HepG2 (cell line): Measurements from ENCODE around the gene ALPI. TPM values are rescaled to one million over a fixed set of nuclear protein-coding genes. Genes with fewer than 3 reads are reported as not detected.

Source experiments
- CCAR2 ChIP-seq: fragments of 200-400 bp; formaldehyde crosslinking; optimal IDR thresholded peaks from 2 replicates; pipeline ENCODE3; 2018; ENCODE audit warnings: low read depth, mild to moderate bottlenecking, low read length, moderate library complexity
- FOXO1 ChIP-seq: sonication (generic); formaldehyde crosslinking; IDR thresholded peaks from 2 replicates; pipeline ENCODE4 v1.4.0; 2020; ENCODE audit warnings: missing genetic modification reagents
- ZBTB21 ChIP-seq: sonication (generic); formaldehyde crosslinking; IDR thresholded peaks from 2 replicates; pipeline ENCODE4 v1.4.0; 2020; ENCODE audit warnings: missing genetic modification reagents
- ZNF256 ChIP-seq: sonication (generic); formaldehyde crosslinking; conservative IDR thresholded peaks from 2 replicates; pipeline ENCODE4 v1.4.0; 2020; ENCODE audit warnings: missing genetic modification reagents
- ZNF746 ChIP-seq: sonication (generic); formaldehyde crosslinking; IDR thresholded peaks from 2 replicates; pipeline ENCODE4 v1.8.0; 2022; ENCODE audit warnings: mild to moderate bottlenecking, missing genetic modification reagents
- polyA plus RNA-seq, 8 experiments: library from polyadenylated mRNA; depleted of rRNA in 3 of 8; stranded (reverse) in 7 of 8; unstranded in 1 of 8; fragments of >200 nt; fragmentation: Illumina TruSeq in 4 of 8; extraction: Trizol in 4 of 8; gene quantifications; 2 replicates each; pipeline versions ENCODE4 v1.2.1 to v1.2.3, GENCODE V29; 2011 to 2016; ENCODE audit warnings: low read depth in 4 of 8, missing spikeins in 1 of 8, mixed read lengths in 1 of 8; ENCODE audit not compliant: insufficient read depth in 1 of 8
- total RNA-seq, 5 experiments: library from RNA; depleted of rRNA; stranded (reverse); fragments of >200 nt; fragmentation: Illumina TruSeq; extraction: Trizol; gene quantifications; 2 replicates each; pipeline ENCODE4 v1.2.3, GENCODE V29; 2016; ENCODE audit warnings: low read depth in 1 of 5
- TF ChIP-seq, protein P1 (sequence below): sonication (generic); formaldehyde crosslinking; IDR thresholded peaks from 2 replicates; pipeline ENCODE4 v1.4.0; 2020; ENCODE audit warnings: missing genetic modification reagents
- TF ChIP-seq, protein P2 (sequence below), 2 experiments: IDR thresholded peaks; 2 replicates each; pipeline ENCODE4 v1.6.1; 2011 to 2012; ENCODE audit warnings: low read length in 2 of 2, borderline replicate concordance in 1 of 2, low read depth in 1 of 2, mild to moderate bottlenecking in 1 of 2, moderate library complexity in 1 of 2
- TF ChIP-seq, protein P3 (sequence below): sonication (generic); formaldehyde crosslinking; IDR thresholded peaks from 2 replicates; pipeline ENCODE4 v1.4.0; 2020; ENCODE audit warnings: mild to moderate bottlenecking, missing genetic modification reagents

The ALPI gene
- total and polyA plus RNA-seq, 2 of the 13 experiments (the other 11 are each of a cell fraction or from before 2014, with no cell fraction given): not detected

DNA sequence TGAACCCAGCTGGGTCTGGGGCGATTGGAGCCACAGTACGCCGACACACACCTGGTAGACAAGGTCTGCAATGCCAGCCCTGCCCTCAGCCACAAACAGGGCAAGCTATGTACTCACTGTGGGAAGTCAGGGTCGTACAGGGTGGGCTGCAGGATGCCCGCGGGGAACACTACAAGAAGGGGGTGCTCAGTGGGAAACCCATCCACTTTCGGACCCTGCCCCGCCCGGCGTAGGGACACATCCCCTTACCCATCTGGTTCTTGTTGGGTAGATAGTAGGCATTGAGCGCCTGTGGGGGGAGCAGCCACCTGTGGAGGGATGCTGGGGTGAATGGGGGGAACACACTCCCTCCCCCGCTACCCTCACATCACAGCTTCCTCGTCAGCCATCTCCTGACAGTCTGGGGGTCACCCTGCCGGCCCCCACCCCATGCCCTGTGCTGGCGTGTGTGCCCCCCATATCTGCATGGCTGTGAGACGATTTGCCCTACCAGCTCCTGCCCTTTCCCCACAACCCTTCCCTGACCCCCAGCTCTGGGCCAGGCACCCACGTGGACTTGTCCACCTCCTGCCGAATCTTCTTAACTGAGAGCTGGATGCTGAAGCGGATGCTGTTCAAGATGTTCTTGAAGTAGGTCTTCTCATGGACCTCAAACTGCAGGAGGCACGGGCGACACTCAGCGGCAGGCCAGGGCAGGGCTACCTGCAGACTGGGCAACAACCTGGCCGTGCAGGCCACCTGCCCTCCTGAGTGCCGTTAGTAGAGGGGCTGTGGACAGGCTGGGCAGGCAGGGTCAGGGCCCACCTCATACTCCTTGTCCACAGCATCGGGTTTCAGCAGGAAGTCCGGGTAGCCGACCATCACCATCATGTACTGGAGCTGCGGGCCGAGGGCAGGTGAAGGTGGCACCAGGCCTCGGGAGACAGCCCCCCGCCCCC lies 26.6 kb downstream of the ALPI start (continued):
- TF ChIP-seq, protein P1, sequence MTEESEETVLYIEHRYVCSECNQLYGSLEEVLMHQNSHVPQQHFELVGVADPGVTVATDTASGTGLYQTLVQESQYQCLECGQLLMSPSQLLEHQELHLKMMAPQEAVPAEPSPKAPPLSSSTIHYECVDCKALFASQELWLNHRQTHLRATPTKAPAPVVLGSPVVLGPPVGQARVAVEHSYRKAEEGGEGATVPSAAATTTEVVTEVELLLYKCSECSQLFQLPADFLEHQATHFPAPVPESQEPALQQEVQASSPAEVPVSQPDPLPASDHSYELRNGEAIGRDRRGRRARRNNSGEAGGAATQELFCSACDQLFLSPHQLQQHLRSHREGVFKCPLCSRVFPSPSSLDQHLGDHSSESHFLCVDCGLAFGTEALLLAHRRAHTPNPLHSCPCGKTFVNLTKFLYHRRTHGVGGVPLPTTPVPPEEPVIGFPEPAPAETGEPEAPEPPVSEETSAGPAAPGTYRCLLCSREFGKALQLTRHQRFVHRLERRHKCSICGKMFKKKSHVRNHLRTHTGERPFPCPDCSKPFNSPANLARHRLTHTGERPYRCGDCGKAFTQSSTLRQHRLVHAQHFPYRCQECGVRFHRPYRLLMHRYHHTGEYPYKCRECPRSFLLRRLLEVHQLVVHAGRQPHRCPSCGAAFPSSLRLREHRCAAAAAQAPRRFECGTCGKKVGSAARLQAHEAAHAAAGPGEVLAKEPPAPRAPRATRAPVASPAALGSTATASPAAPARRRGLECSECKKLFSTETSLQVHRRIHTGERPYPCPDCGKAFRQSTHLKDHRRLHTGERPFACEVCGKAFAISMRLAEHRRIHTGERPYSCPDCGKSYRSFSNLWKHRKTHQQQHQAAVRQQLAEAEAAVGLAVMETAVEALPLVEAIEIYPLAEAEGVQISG (CRISPR knock-in tag): no peak
- TF ChIP-seq, protein P2, sequence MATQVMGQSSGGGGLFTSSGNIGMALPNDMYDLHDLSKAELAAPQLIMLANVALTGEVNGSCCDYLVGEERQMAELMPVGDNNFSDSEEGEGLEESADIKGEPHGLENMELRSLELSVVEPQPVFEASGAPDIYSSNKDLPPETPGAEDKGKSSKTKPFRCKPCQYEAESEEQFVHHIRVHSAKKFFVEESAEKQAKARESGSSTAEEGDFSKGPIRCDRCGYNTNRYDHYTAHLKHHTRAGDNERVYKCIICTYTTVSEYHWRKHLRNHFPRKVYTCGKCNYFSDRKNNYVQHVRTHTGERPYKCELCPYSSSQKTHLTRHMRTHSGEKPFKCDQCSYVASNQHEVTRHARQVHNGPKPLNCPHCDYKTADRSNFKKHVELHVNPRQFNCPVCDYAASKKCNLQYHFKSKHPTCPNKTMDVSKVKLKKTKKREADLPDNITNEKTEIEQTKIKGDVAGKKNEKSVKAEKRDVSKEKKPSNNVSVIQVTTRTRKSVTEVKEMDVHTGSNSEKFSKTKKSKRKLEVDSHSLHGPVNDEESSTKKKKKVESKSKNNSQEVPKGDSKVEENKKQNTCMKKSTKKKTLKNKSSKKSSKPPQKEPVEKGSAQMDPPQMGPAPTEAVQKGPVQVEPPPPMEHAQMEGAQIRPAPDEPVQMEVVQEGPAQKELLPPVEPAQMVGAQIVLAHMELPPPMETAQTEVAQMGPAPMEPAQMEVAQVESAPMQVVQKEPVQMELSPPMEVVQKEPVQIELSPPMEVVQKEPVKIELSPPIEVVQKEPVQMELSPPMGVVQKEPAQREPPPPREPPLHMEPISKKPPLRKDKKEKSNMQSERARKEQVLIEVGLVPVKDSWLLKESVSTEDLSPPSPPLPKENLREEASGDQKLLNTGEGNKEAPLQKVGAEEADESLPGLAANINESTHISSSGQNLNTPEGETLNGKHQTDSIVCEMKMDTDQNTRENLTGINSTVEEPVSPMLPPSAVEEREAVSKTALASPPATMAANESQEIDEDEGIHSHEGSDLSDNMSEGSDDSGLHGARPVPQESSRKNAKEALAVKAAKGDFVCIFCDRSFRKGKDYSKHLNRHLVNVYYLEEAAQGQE (IDR thresholded peaks at IDR 0.05; ENCODE audit: borderline replicate concordance in 1 of 2, low read depth in 1 of 2, low read length in 2 of 2): no peak
- TF ChIP-seq ZBTB21 (CRISPR knock-in tag) (no peak), ZNF746 (no peak), ZNF256 (no peak), CCAR2 (no peak), FOXO1 (CRISPR knock-in tag) (no peak)
- TF ChIP-seq, protein P3, sequence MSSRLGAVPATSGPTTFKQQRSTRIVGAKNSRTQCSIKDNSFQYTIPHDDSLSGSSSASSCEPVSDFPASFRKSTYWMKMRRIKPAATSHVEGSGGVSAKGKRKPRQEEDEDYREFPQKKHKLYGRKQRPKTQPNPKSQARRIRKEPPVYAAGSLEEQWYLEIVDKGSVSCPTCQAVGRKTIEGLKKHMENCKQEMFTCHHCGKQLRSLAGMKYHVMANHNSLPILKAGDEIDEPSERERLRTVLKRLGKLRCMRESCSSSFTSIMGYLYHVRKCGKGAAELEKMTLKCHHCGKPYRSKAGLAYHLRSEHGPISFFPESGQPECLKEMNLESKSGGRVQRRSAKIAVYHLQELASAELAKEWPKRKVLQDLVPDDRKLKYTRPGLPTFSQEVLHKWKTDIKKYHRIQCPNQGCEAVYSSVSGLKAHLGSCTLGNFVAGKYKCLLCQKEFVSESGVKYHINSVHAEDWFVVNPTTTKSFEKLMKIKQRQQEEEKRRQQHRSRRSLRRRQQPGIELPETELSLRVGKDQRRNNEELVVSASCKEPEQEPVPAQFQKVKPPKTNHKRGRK (CRISPR knock-in tag): no peak
